Measurements from ENCODE around the gene TCN2. TPM values are rescaled to one million over a fixed set of nuclear protein-coding genes. Genes with fewer than 3 reads are reported as not detected.

The TCN2 gene
- total RNA-seq, 1 experiment from 2014 or later, result 2.4 TPM

Other genes starting within 250 kb of the TCN2 start
- gene RNF215, start 219.8 kb upstream of the TCN2 start, total RNA-seq (2021; ENCODE audit: unreplicated experiment), result 35.8 TPM
- gene SEC14L2, start 210.2 kb upstream of the TCN2 start, total RNA-seq (2021; ENCODE audit: unreplicated experiment), result 10.7 TPM
- 21.5 TPM for gene MTFP1, start 181.4 kb upstream of the TCN2 start, total RNA-seq (2021; ENCODE audit: unreplicated experiment)
- gene SEC14L3, start 135.2 kb upstream of the TCN2 start, total RNA-seq (2021; ENCODE audit: unreplicated experiment), result not detected
- gene SEC14L4, start 101.5 kb upstream of the TCN2 start, total RNA-seq (2021; ENCODE audit: unreplicated experiment), result 2.4 TPM
- gene SEC14L6, start 60.4 kb upstream of the TCN2 start, total RNA-seq (2021; ENCODE audit: unreplicated experiment), result not detected
- gene GAL3ST1, start 32.5 kb upstream of the TCN2 start, total RNA-seq (2021; ENCODE audit: unreplicated experiment), result 1.1 TPM
- gene PES1, start 15.3 kb upstream of the TCN2 start, total RNA-seq (2021; ENCODE audit: unreplicated experiment), result 111 TPM
- 5.5 TPM for gene SLC35E4, start 28.6 kb downstream of the TCN2 start, total RNA-seq (2021; ENCODE audit: unreplicated experiment)
- 15.4 TPM for gene DUSP18, start 60.7 kb downstream of the TCN2 start, total RNA-seq (2021; ENCODE audit: unreplicated experiment)
- 4.7 TPM for gene OSBP2, start 87.7 kb downstream of the TCN2 start, total RNA-seq (2021; ENCODE audit: unreplicated experiment)